Neuronal stem cell (in vitro differentiated cells): Measurements from ENCODE around the gene CYBA.

Experiments used
- DNase-seq: peaks from one replicate; pipeline ENCODE4 v3.0.0-alpha.2; 2013; ENCODE audit warnings: low spot score
- H2AFZ ChIP-seq: one replicate; pipeline ENCODE4 v1.6.1; 2013; ENCODE audit warnings: mild to moderate bottlenecking, low read length, inconsistent platforms
- H2AK5ac ChIP-seq: 2 replicates; pipeline ENCODE4 v1.6.1; 2013; ENCODE audit warnings: low read depth, mild to moderate bottlenecking, inconsistent platforms, low read length, moderate library complexity, mixed read lengths
- H2BK120ac ChIP-seq: 2 replicates; pipeline ENCODE4 v1.6.1; 2013; ENCODE audit warnings: low read depth, mild to moderate bottlenecking, inconsistent platforms, low read length, moderate library complexity, mixed read lengths
- H2BK12ac ChIP-seq: one replicate; pipeline ENCODE4 v1.6.1; 2013; ENCODE audit warnings: low read length, inconsistent platforms
- H2BK15ac ChIP-seq: 2 replicates; pipeline ENCODE4 v1.6.1; 2013; ENCODE audit warnings: mild to moderate bottlenecking, low read length, inconsistent platforms, mixed read lengths
- H2BK5ac ChIP-seq: one replicate; pipeline ENCODE4 v1.6.1; 2013; ENCODE audit warnings: inconsistent platforms, mild to moderate bottlenecking, low read length, moderate library complexity
- H3K14ac ChIP-seq: one replicate; pipeline ENCODE4 v1.6.1; 2013; ENCODE audit warnings: low read length, inconsistent platforms
- H3K18ac ChIP-seq: 2 replicates; pipeline ENCODE4 v1.6.1; 2013; ENCODE audit warnings: low read length, inconsistent platforms
- H3K23ac ChIP-seq: 2 replicates; pipeline ENCODE4 v1.6.1; 2013; ENCODE audit warnings: low read depth, mild to moderate bottlenecking, mixed read lengths, low read length, inconsistent platforms; ENCODE audit not compliant: poor library complexity
- H3K27ac ChIP-seq: replicated peaks from 3 replicates; pipeline ENCODE4 v1.5.1; 2013; ENCODE audit warnings: low read length, inconsistent platforms
- H3K27me3 ChIP-seq, 3 experiments: 2 replicates each; pipeline ENCODE4 v1.6.1; 2013; ENCODE audit warnings: low read length in 3 of 3, mild to moderate bottlenecking in 2 of 3, inconsistent platforms in 1 of 3, low read depth in 1 of 3, mixed read lengths in 1 of 3, moderate library complexity in 1 of 3; ENCODE audit not compliant: control insufficient read depth in 3 of 3, insufficient read depth in 3 of 3
- H3K36me3 ChIP-seq, 2 donors: replicated peaks in 1 of 2; 2 replicates each; pipeline ENCODE4 v1.6.1; 2013; ENCODE audit warnings: low read length in 2 of 2; ENCODE audit not compliant: control insufficient read depth in 2 of 2, insufficient read depth in 2 of 2
- H3K4ac ChIP-seq: 2 replicates; pipeline ENCODE4 v1.6.1; 2013; ENCODE audit warnings: inconsistent platforms, mild to moderate bottlenecking, low read length, moderate library complexity
- H3K4me1 ChIP-seq, 2 donors: 1 replicate in 1 of 2; 2 replicates in 1 of 2; pipeline ENCODE4 v1.6.1; 2013; ENCODE audit warnings: low read length in 2 of 2, low read depth in 1 of 2; ENCODE audit not compliant: control insufficient read depth in 2 of 2, insufficient read depth in 1 of 2
- H3K4me2 ChIP-seq: one replicate; pipeline ENCODE4 v1.6.1; 2013; ENCODE audit warnings: mild to moderate bottlenecking, low read length, inconsistent platforms; ENCODE audit not compliant: insufficient read depth, poor library complexity, severe bottlenecking
- H3K4me3 ChIP-seq, 2 donors: 2 replicates each; pipeline ENCODE4 v1.5.1; 2013; ENCODE audit warnings: low read length in 2 of 2, mild to moderate bottlenecking in 2 of 2, inconsistent platforms in 1 of 2, moderate library complexity in 1 of 2
- H3K79me1 ChIP-seq: one replicate; pipeline ENCODE4 v1.6.1; 2013; ENCODE audit warnings: low read depth, mild to moderate bottlenecking, inconsistent platforms, low read length, moderate library complexity
- H3K9ac ChIP-seq: one replicate; pipeline ENCODE4 v1.6.1; 2013; ENCODE audit warnings: mild to moderate bottlenecking, low read depth, low read length, inconsistent platforms; ENCODE audit not compliant: poor library complexity
- H3K9me3 ChIP-seq, 2 donors: replicated peaks in 1 of 2; 2 replicates each; pipeline versions ENCODE3 to v1.6.1; 2013; ENCODE audit warnings: low read length in 2 of 2, mild to moderate bottlenecking in 2 of 2, inconsistent platforms in 1 of 2, low read depth in 1 of 2, mixed read lengths in 1 of 2, moderate library complexity in 1 of 2; ENCODE audit not compliant: control insufficient read depth in 2 of 2, insufficient read depth in 1 of 2
- H4K8ac ChIP-seq: one replicate; pipeline ENCODE4 v1.6.1; 2013; ENCODE audit warnings: low read depth, mild to moderate bottlenecking, inconsistent platforms, low read length, moderate library complexity
- H4K91ac ChIP-seq: one replicate; pipeline ENCODE4 v1.6.1; 2013; ENCODE audit warnings: low read length, low read depth, mild to moderate bottlenecking, inconsistent platforms; ENCODE audit not compliant: poor library complexity
- WGBS, 2 donors: extraction: QIAGEN DNeasy Blood & Tissue Kit; methylation state at CpG; one replicate each; pipeline ENCODE4 v1.1.7; 2013; ENCODE audit warnings: missing lambda C conversion rate in 2 of 2, mixed read lengths in 1 of 2; ENCODE audit not compliant: insufficient read length in 2 of 2, insufficient replicate concordance in 1 of 2; ENCODE audit errors: extremely low coverage in 2 of 2; 5-methylcytosine and 5-hydroxymethylcytosine counted together

Gene CYBA

DNA sequence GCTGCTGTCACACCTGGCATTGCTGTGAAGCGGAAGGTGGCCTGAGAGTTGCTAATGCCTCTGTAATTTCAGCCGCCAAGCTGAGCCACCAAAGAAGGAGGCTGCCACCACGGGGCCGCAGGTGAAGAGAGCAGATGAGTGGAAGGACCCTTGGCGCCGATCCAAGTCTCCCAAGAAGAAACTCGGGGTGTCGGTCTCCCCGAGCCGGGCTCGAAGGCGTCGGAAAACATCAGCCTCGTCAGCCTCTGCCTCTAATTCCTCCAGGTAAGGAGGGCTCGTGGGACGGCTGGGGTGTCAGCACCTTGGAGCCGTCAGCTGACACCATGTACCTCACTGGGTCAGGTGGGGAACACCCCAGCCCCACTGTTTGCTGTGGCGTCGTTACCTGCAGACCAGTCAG is 28.7 kb downstream of the CYBA start:
- no peak overlapping the region for H2BK12ac ChIP-seq

DNA sequence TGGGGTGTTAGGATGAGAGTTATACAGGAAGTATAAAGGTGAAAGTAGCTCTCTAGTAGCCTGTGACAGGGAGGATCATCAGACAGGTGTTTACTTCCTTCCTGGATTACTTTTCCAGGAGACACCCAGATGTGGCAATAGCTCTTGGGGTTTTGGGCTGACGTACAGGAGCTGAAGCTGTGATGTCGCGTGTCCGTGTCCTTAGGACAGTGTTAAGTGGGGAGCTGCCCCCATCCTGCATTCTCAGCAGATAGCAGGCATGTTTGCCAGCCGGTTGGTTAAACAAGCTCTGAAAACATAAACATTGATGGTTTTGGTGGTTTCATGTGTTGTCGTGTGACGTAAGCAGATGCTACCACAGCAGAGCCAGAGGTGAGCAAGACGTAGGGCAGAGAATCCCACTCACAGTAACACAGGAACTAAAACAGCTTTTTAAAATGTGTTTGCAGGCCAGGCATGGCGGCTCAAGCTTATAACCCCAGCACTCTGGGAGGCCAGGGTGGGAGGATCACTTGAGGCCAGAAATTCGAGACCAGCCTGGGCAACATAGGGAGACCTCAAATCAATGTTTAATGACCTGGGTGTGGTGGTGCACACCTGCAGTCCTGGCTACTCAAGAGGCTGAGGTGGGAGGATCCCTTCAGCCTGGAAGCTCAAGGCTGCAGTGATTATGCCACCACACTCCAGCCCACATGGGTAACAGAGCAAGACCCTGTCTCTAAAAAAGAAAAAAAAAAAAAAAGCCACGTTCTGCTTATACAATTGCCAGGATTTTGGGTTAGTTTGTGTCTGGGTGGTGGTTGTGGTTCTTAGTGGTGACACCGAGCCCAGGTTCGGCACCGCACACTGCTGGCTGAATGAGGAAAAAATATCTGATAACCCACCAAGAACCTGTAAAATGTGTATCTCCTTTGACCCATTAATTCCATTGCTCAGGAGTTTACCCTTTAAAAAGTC is 30.7 kb downstream of the CYBA start:
- Histone ChIP-seq H3K9me3 (no peaks in the 10 kb centered on the region), H3K14ac (no peak overlapping the region), H2BK12ac (no peak overlapping the region), H3K4ac (no peak overlapping the region), H3K4me3 (no peak overlapping the region), H2AK5ac (no peak overlapping the region), H3K27ac (no peak overlapping the region), H4K8ac (no peak overlapping the region), H3K9ac (no peak overlapping the region), H2BK5ac (no peak overlapping the region), H4K91ac (no peak overlapping the region), H3K27me3 (no peaks in the 10 kb centered on the region), H3K36me3 (peaks cover 42 to 86% of the 10 kb centered on the region in 2 donors), H3K18ac (no peak overlapping the region), H2BK15ac (no peak overlapping the region), H3K79me1 (peaks cover 6% of the 10 kb centered on the region), H3K4me2 (no peak overlapping the region), H2AFZ (no peak overlapping the region), H3K4me1 (peaks cover 2 to 5% of the 10 kb centered on the region in 2 donors), H3K23ac (no peak overlapping the region), H2BK120ac (no peak overlapping the region)
- WGBS, 2 donors, result no CpG with 5 or more reads among the region's 14 CpGs
- no peak for DNase-seq

More for the DNA sequence above, 28.7 kb downstream of the CYBA start:
- DNase-seq, result no peak
- Histone ChIP-seq H3K23ac (no peak overlapping the region), H2BK5ac (no peak overlapping the region), H3K27me3 (no peaks in the 10 kb centered on the region), H2AFZ (no peak overlapping the region), H3K9me3 (no peaks in the 10 kb centered on the region), H3K14ac (no peak overlapping the region), H3K18ac (no peak overlapping the region), H3K4ac (no peak overlapping the region), H4K8ac (no peak overlapping the region), H3K9ac (no peak overlapping the region), H3K4me3 (no peak overlapping the region), H3K36me3 (peaks cover 43 to 86% of the 10 kb centered on the region in 2 donors), H4K91ac (no peak overlapping the region), H3K4me1 (peaks cover 0 to 5% of the 10 kb centered on the region in 2 donors), H3K4me2 (no peak overlapping the region), H2AK5ac (no peak overlapping the region), H3K27ac (no peak overlapping the region), H3K79me1 (peaks cover 6% of the 10 kb centered on the region), H2BK120ac (no peak overlapping the region), H2BK15ac (no peak overlapping the region)
- no CpG with 5 or more reads among the region's 19 CpGs for WGBS, 2 donors

- H4K8ac ChIP-seq, result no peak overlapping the region
- peaks cover 40 to 84% of the 10 kb centered on the region in 2 donors for H3K36me3 ChIP-seq
- H2AFZ ChIP-seq, result no peak overlapping the region
- no peak overlapping the region for H3K4ac ChIP-seq
- no peak overlapping the region for H4K91ac ChIP-seq
- no peak for DNase-seq
- no peaks in the 10 kb centered on the region for H3K9me3 ChIP-seq
- H2AK5ac ChIP-seq, result no peak overlapping the region
- no peak overlapping the region for H3K4me3 ChIP-seq
- no peak overlapping the region for H2BK15ac ChIP-seq
- no peak overlapping the region for H3K14ac ChIP-seq
- H3K18ac ChIP-seq, result no peak overlapping the region
- H3K4me1 ChIP-seq, result peaks cover 2 to 5% of the 10 kb centered on the region in 2 donors
- H2BK120ac ChIP-seq, result no peak overlapping the region
- peaks cover 7% of the 10 kb centered on the region for H3K79me1 ChIP-seq
- H2BK12ac ChIP-seq, result no peak overlapping the region
- H3K23ac ChIP-seq, result no peak overlapping the region
- H3K27ac ChIP-seq, result no peak overlapping the region
- WGBS, 2 donors, result no CpG with 5 or more reads among the region's 19 CpGs
- no peak overlapping the region for H3K9ac ChIP-seq
- no peak overlapping the region for H2BK5ac ChIP-seq
- H3K27me3 ChIP-seq, result no peaks in the 10 kb centered on the region
- no peak overlapping the region for H3K4me2 ChIP-seq
These were observed 31.7 kb downstream of the CYBA start for GRCh38 chr16:88618956-88619667.
